ENCODE results near the gene IGDCC3.

GRCh38 chr15:65408324-65409035, 30.7 kb upstream of the IGDCC3 start:
- TF ChIP-seq CTCF (IDR thresholded peaks at IDR 0.05; ENCODE audit: extremely low read depth in 1 of 2, insufficient read depth in 1 of 2, low read depth in 1 of 2, low read length in 2 of 2): no peak
- no peak for TF ChIP-seq JUN (IDR thresholded peaks at IDR 0.05; ENCODE audit: borderline replicate concordance, insufficient read depth, insufficient read length, low read depth)
- no peak for TF ChIP-seq EZH2 (IDR thresholded peaks at IDR 0.05; ENCODE audit: borderline replicate concordance, low read depth, low read length, severe bottlenecking)
- no peak for TF ChIP-seq POLR2AphosphoS5 (IDR thresholded peaks at IDR 0.05; ENCODE audit: insufficient read depth, low read depth, low read length)
- TF ChIP-seq, protein P1, sequence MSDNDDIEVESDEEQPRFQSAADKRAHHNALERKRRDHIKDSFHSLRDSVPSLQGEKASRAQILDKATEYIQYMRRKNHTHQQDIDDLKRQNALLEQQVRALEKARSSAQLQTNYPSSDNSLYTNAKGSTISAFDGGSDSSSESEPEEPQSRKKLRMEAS (IDR thresholded peaks at IDR 0.05; ENCODE audit: insufficient read depth, insufficient read length): no peak
- no peak for TF ChIP-seq POLR2A (IDR thresholded peaks at IDR 0.05; ENCODE audit: low read depth, low read length)
- TF ChIP-seq FOS (IDR thresholded peaks at IDR 0.05; ENCODE audit: borderline replicate concordance, insufficient read depth, low read length): no peak
- no peak for TF ChIP-seq MYC (IDR thresholded peaks at IDR 0.05; ENCODE audit: low read depth, low read length)
